DOHH2 (cell line): ENCODE results near the gene SEZ6.

Experiments used
- EZH2phosphoT487 ChIP-seq: fragments of 200-600 bp; sonication (generic); IDR thresholded peaks from 2 replicates; pipeline ENCODE4 v1.6.1; 2017; ENCODE audit warnings: borderline replicate concordance, mild to moderate bottlenecking, antibody characterized with exemption, low read length, moderate library complexity, mixed read lengths
- TF ChIP-seq, protein P1 (sequence below): fragments of 200-600 bp; sonication (generic); IDR thresholded peaks from one replicate; pipeline ENCODE4 v1.5.1; 2014; ENCODE audit warnings: antibody characterized with exemption, mild to moderate bottlenecking, low read depth, low read length; ENCODE audit not compliant: poor library complexity, severe bottlenecking

DNA sequence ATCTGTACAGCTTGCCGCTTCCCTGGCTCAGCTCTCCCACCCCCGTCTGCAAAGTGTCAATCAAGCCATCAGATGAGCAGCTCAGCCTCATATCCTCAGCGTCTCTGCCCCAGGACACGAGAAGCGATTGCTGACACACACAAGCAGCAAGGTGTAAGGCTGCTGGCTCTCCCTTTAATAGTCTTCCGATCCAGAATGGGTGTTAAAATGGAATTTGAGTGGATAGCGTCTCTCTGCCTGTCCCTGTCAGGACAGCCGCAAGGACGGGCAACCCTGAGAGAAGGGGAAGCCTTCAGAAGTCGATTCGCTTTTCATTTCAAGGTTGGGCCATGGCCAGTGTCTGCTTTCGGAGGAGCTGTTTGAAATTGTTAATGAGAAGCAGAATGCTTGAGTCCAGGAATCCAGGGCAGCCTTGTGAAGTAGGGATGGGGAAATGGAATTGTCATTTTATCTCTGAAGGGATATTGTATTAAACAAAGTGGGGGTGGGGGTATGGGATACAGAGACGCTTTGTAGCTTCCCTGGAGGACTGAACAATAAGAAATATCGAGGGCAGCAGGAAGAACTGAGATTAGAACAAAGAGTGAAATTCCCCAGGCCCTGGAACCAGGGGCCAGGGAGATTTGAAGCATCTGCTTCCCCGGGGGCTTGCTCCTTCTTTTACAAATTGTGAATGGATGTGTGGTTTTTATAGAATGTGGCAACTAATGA is 32.4 kb upstream of the SEZ6 start:
- TF ChIP-seq, protein P1, sequence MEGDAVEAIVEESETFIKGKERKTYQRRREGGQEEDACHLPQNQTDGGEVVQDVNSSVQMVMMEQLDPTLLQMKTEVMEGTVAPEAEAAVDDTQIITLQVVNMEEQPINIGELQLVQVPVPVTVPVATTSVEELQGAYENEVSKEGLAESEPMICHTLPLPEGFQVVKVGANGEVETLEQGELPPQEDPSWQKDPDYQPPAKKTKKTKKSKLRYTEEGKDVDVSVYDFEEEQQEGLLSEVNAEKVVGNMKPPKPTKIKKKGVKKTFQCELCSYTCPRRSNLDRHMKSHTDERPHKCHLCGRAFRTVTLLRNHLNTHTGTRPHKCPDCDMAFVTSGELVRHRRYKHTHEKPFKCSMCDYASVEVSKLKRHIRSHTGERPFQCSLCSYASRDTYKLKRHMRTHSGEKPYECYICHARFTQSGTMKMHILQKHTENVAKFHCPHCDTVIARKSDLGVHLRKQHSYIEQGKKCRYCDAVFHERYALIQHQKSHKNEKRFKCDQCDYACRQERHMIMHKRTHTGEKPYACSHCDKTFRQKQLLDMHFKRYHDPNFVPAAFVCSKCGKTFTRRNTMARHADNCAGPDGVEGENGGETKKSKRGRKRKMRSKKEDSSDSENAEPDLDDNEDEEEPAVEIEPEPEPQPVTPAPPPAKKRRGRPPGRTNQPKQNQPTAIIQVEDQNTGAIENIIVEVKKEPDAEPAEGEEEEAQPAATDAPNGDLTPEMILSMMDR = no peak
- no peak for TF ChIP-seq EZH2phosphoT487
